ENCODE measurements around the gene KCNAB2.

Gene KCNAB2

DNA sequence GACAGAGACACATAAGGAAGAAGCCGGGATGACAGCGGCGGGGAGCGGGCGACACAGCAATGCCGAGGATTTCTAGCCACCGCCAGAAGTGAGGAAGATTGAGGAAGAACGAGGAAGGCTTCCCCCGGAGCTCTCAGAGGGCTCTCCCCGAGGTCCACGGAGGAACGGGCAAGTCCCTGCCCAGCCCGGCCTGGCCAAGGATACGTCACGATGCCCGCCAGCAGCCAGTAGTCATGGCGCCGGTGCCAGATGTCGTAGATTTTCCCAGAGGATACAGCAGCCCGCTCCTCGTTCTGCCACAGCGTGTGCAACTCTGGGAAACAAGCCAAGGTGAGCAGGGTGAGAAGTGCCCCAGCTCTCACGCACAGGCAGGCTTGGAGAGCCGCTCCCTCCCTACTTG lies 65.9 kb downstream of the KCNAB2 start:
- TF ChIP-seq, protein P1, sequence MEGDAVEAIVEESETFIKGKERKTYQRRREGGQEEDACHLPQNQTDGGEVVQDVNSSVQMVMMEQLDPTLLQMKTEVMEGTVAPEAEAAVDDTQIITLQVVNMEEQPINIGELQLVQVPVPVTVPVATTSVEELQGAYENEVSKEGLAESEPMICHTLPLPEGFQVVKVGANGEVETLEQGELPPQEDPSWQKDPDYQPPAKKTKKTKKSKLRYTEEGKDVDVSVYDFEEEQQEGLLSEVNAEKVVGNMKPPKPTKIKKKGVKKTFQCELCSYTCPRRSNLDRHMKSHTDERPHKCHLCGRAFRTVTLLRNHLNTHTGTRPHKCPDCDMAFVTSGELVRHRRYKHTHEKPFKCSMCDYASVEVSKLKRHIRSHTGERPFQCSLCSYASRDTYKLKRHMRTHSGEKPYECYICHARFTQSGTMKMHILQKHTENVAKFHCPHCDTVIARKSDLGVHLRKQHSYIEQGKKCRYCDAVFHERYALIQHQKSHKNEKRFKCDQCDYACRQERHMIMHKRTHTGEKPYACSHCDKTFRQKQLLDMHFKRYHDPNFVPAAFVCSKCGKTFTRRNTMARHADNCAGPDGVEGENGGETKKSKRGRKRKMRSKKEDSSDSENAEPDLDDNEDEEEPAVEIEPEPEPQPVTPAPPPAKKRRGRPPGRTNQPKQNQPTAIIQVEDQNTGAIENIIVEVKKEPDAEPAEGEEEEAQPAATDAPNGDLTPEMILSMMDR (IDR thresholded peaks at IDR 0.05; ENCODE audit: extremely low read depth, missing control alignments): no peak
- DNase-seq (ENCODE audit: low spot score): no peak

DNA sequence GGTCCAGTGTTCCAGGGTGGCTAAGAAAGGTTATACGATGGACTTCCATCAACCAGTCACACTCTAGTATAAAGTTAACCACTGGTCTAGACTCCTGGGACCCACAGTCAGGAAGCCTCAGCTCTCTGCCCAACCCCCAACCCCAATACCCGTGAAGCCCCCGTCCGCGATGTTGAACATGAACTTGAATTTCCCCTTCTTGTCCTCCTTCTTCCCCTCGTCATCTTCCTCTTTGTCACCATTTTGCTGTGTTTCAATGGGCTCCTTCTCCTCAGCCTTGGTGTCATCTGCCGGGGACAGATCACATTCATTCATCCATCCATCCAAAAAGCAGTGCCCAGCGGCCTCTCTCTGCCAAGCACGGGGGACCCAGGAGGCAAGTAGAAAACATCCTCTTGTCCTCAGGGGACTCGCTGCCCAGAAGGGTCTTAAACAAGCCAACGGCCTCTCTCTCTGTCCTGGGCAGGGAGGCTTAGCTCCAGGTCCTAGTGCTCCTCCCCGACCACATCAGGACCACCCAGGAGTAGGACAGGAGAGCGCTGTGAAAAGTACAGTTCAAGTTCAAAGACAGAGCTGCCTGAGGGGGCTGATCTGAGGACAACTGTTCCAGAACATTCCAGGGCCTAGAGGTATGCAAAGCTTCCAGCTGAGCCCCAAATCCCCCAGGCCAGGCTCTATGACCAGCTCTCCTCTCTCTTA lies 66.5 kb downstream of the KCNAB2 start:
- no peak for DNase-seq (ENCODE audit: low spot score)
- TF ChIP-seq, protein P1 (IDR thresholded peaks at IDR 0.05; ENCODE audit: extremely low read depth, missing control alignments): no peak

DNA sequence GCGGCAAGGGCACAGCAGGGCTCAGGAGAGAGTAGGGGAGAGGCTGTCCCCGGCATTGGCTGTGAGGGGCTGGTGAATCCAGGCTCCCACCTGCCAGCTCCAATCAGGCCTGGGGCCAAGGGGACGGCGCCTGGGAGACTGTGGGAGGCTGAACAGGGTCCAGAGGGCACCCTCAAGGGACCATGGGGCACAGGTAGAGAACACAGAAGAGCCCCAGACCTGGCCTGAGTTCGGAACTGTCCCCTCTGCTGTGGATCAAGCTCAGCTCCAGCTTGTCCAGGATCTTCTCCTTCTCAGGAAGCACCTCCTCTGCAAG lies 67.0 kb downstream of the KCNAB2 start:
- TF ChIP-seq, protein P1 (IDR thresholded peaks at IDR 0.05; ENCODE audit: extremely low read depth, missing control alignments): no peak

DNA sequence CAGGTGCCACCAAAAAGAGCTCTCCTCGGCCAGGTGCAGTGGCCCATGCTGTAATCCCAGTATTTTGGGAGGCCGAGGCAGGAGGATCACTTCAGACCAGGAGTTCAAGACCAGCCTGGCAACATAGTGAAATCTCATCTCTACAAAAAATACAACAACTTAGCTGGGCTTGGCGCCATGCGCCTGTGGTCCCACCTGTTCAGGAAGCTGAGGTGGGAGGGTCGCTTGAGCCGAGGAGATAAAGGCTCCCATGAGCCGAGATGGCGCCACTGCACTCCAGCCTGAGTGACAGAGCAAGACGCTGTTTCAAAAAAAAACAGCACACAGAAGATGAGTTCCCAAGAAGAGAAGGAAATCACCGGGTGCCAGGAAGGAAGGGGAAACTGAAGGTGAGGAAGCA lies 67.4 kb downstream of the KCNAB2 start:
- DNase-seq (ENCODE audit: low spot score): no peak
- TF ChIP-seq, protein P1 (IDR thresholded peaks at IDR 0.05; ENCODE audit: extremely low read depth, missing control alignments): no peak

More for the DNA sequence above, 67.0 kb downstream of the KCNAB2 start:
- no peak for DNase-seq (ENCODE audit: low spot score)

DNA sequence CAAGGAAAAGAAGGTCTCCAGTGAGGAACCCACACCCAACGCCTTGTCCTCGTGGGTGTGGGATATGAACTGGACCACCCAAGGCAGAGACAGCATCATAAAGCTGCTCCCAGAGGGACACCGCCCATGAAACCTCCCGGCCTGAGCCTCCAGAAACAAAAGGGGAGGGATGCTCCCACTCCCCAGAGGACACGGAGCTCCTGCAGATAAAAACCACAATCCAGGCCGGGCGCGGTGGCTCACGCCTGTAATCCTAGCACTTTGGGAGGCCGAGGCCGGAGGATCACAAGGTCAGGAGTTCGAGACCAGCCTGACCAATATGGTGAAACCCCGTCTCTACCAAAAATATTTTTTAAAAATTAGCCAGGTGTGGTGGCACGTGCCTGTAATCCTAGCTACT lies 68.1 kb downstream of the KCNAB2 start:
- DNase-seq (ENCODE audit: low spot score): no peak
- TF ChIP-seq, protein P1 (IDR thresholded peaks at IDR 0.05; ENCODE audit: extremely low read depth, missing control alignments): no peak

DNA sequence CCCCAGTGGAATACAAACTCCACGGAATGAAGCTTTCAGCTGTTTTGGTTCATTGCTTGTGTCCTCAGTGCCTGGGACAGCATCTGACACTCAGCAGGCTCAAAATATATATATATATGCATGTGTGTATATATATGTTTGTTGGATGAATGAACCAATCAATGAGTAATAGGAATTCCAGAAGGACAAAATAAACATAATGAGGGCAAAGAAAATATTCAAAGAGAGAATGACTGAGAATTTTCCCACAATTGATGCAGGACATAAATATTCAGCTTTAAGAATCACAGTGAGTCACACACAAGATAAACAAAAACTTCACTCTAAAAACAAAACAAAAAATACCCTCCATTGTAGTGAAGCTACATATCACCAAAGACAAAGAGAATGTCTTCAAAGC lies 70.4 kb downstream of the KCNAB2 start:
- TF ChIP-seq, protein P1 (IDR thresholded peaks at IDR 0.05; ENCODE audit: extremely low read depth, missing control alignments): no peak
- DNase-seq (ENCODE audit: low spot score): no peak

DNA sequence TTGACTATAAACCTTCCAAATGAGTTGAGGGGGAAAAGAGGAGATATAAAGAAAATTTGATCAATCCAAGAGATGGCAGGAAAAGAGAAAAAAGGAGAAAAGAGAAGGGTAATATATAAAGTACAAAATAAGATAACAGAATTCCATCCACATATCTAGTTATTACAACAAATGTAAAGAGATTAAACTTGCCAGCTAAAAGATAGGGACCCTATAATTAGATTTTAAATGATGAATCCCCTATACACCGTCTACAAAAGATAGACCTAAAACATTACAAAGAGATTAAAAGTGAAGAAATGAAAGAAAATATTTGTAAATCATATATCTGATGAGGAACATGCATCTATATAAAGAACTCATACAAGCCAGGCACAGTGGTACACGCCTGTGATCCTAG lies 71.4 kb downstream of the KCNAB2 start:
- DNase-seq (ENCODE audit: low spot score): no peak
- TF ChIP-seq, protein P1 (IDR thresholded peaks at IDR 0.05; ENCODE audit: extremely low read depth, missing control alignments): no peak
